HG03439 (cell line): ENCODE measurements around the gene OAS3.
"Not testable (repeated sequence)": the region's sequence is repeated elsewhere in the genome, so short reads cannot be mapped to it uniquely, and the experiment has no call there.

Experiments used
- ATAC-seq: cut with Tn5 transposase; IDR thresholded peaks from one replicate; pipeline ENCODE4 v1.9.1; 2021; ENCODE audit warnings: mild to moderate bottlenecking, moderate library complexity; ENCODE audit not compliant: unreplicated experiment

Gene OAS3

GRCh38 chr12:112937741-112938719 is at the start of gene OAS3:
Gene OAS3, plus strand, starts transcription at chr12:112938474. Its CDS starts 57 bp downstream, at chr12:112938531.
- ATAC-seq = no peak

GRCh38 chr12:112891093-112892024 is 46.9 kb upstream of the OAS3 start:
- ATAC-seq = no peak

GRCh38 chr12:112892856-112893255 is 45.4 kb upstream of the OAS3 start:
- ATAC-seq = no peak

- ATAC-seq = no peak
These were observed 44.1 kb upstream of the OAS3 start for GRCh38 chr12:112894128-112894527.

- no peak for ATAC-seq
These were observed 39.9 kb upstream of the OAS3 start for GRCh38 chr12:112898380-112898779.

GRCh38 chr12:112900298-112901145 is 37.8 kb upstream of the OAS3 start:
- no peak for ATAC-seq

- no peak for ATAC-seq
These were observed 37.0 kb upstream of the OAS3 start for GRCh38 chr12:112901271-112901670.

- ATAC-seq = no peak
These were observed 33.7 kb upstream of the OAS3 start for GRCh38 chr12:112904571-112904970.

GRCh38 chr12:112905451-112906089 is 32.7 kb upstream of the OAS3 start:
- ATAC-seq = no peak

- ATAC-seq = peak; percentile 62
These were observed 31.4 kb upstream of the OAS3 start, which contains the start of gene OAS1 for GRCh38 chr12:112906712-112907414. Gene OAS1, plus strand, starts transcription at chr12:112906962. Its CDS starts 78 bp downstream, at chr12:112907040.

- peak; percentile 50 for ATAC-seq
These were observed 30.7 kb upstream of the OAS3 start for GRCh38 chr12:112907415-112908157.

GRCh38 chr12:112908548-112908947 is 29.7 kb upstream of the OAS3 start:
- ATAC-seq = no peak

- no peak for ATAC-seq
These were observed 28.6 kb upstream of the OAS3 start for GRCh38 chr12:112909693-112910092.

GRCh38 chr12:112913038-112913688 is 25.1 kb upstream of the OAS3 start:
- no peak for ATAC-seq

GRCh38 chr12:112913888-112914287 is 24.4 kb upstream of the OAS3 start:
- not testable (repeated sequence) for ATAC-seq

GRCh38 chr12:112916270-112916669 is 22.0 kb upstream of the OAS3 start:
- no peak for ATAC-seq

- no peak for ATAC-seq
These were observed 19.2 kb upstream of the OAS3 start for GRCh38 chr12:112919121-112919520.

GRCh38 chr12:112924986-112925385 is 13.3 kb upstream of the OAS3 start:
- ATAC-seq = no peak
